ENCODE measurements around the gene REXO5. TPM values are rescaled to one million over a fixed set of nuclear protein-coding genes. Genes with fewer than 3 reads are reported as not detected.
A peak's percentile ranks its signal among the peaks of the same experiment; 100 is the strongest.

The REXO5 gene
- total and polyA plus RNA-seq, 9 donors = 0.73 to 7.6 (median 3.5) TPM

GRCh38 chr16:20849589-20850390, 43.5 kb downstream of the REXO5 start:
- peaks cover 6% of the 10 kb centered on the region for H3K4me1 ChIP-seq (ENCODE audit: insufficient read depth)
- H3K4me3 ChIP-seq = no peak overlapping the region
- no peak overlapping the region for H3K27ac ChIP-seq
- no peaks in the 10 kb centered on the region for H3K9me3 ChIP-seq
- peak; percentile 50 to 81 (median 73) for DNase-seq
- 46 to 48% (median 47%) methylated on average over 6 of the region's 6 CpGs for WGBS, 3 donors
- peak; percentile 76 to 90 (median 90) for TF ChIP-seq CTCF (IDR thresholded peaks at IDR 0.05)
- no peak for TF ChIP-seq EP300 (IDR thresholded peaks at IDR 0.05)
- intact Hi-C loops (cut with DNase I) = loop anchor here (5.0 to 10.0 kb wide), 7 partner anchors 53 to 632 kb away; partner anchors contain the start of genes DCUN1D3 (in 2 of the 4), LYRM1 (in 2 of the 4), DNAH3 (in 1 of the 4) and LDAF1 (in 1 of the 4)
- no peaks in the 10 kb centered on the region for H3K36me3 ChIP-seq
- no peaks in the 10 kb centered on the region for H3K27me3 ChIP-seq

DNA sequence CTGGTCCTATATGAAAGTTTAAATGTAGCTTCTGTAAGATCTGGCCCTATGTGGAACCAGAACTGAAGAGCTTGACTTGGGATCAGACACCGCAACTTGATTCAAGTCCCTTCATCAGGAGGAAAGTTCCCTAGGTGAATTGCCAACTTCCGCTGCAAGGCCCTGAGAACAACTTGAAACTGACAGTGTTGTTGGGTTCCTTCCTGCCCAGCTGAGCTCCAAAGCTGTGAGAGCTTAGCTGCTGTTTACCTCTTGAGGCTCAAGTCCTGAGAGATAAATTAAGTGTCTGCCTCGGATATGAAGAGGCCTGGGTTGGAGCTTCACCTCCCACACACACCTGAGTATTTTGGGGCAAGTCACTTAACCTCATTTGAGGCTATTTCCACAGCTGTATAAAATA, 44.7 kb downstream of the REXO5 start:
- H3K27me3 ChIP-seq = no peaks in the 10 kb centered on the region
- TF ChIP-seq CTCF (IDR thresholded peaks at IDR 0.05) (no peak), EP300 (IDR thresholded peaks at IDR 0.05) (no peak), POLR2A (IDR thresholded peaks at IDR 0.05) (no peak)
- peaks cover 6% of the 10 kb centered on the region for H3K4me1 ChIP-seq (ENCODE audit: insufficient read depth)
- intact Hi-C loops (cut with DNase I) = loop anchor here in 3 of 4 donors (5.0 kb wide), 4 partner anchors 51 to 634 kb away; partner anchors contain the start of genes DCUN1D3 (in 2 of the 3) and LYRM1 (in 2 of the 3)
- H3K9me3 ChIP-seq = no peaks in the 10 kb centered on the region
- 54 to 64% (median 59%) methylated on average over 3 of the region's 3 CpGs for WGBS, 3 donors
- no peak overlapping the region for H3K4me3 ChIP-seq
- H3K36me3 ChIP-seq = no peaks in the 10 kb centered on the region
- DNase-seq = no peak
- H3K27ac ChIP-seq = no peak overlapping the region

- H3K27me3 ChIP-seq = no peaks in the 10 kb centered on the region
- H3K36me3 ChIP-seq = no peaks in the 10 kb centered on the region
- H3K9me3 ChIP-seq = no peaks in the 10 kb centered on the region
- no peak overlapping the region for H3K27ac ChIP-seq
- intact Hi-C loops (cut with DNase I) = loop anchor here in 3 of 4 donors (5.0 kb wide), 4 partner anchors 51 to 634 kb away; partner anchors contain the start of genes DCUN1D3 (in 2 of the 3) and LYRM1 (in 2 of the 3)
- H3K4me3 ChIP-seq = no peak overlapping the region
- 0 to 3% (median 2%) methylated on average over 2 of the region's 2 CpGs for WGBS, 3 donors
- H3K4me1 ChIP-seq (ENCODE audit: insufficient read depth) = peaks cover 6% of the 10 kb centered on the region
- peak; percentile 71 to 86 (median 83) for DNase-seq
- no peak for TF ChIP-seq CTCF (IDR thresholded peaks at IDR 0.05)
- TF ChIP-seq EP300 (IDR thresholded peaks at IDR 0.05) = peak; percentile 11
Measured at GRCh38 chr16:20851601-20852000, 45.3 kb downstream of the REXO5 start.

GRCh38 chr16:20853143-20853542, 46.8 kb downstream of the REXO5 start:
- no peaks in the 10 kb centered on the region for H3K36me3 ChIP-seq
- no peak for DNase-seq
- 68 to 83% (median 69%) methylated on average over 5 of the region's 5 CpGs for WGBS, 3 donors
- H3K27me3 ChIP-seq = no peaks in the 10 kb centered on the region
- TF ChIP-seq CTCF (IDR thresholded peaks at IDR 0.05) (no peak), POLR2A (IDR thresholded peaks at IDR 0.05) (no peak), EP300 (IDR thresholded peaks at IDR 0.05) (no peak)
- H3K9me3 ChIP-seq = no peaks in the 10 kb centered on the region
- peaks cover 8% of the 10 kb centered on the region for H3K4me1 ChIP-seq (ENCODE audit: insufficient read depth)
- H3K27ac ChIP-seq = no peak overlapping the region
- intact Hi-C loops (cut with DNase I) = loop anchor here in 3 of 4 donors (5.0 kb wide), 4 partner anchors 49 to 636 kb away; partner anchors contain the start of genes DCUN1D3 (in 2 of the 3) and LYRM1 (in 2 of the 3)
- H3K4me3 ChIP-seq = no peak overlapping the region

All from ovary (tissue), 9 donors.